Neural cell (in vitro differentiated cells): ENCODE results near the gene CALR.

Experiments
- CTCF ChIP-seq: fragments of 450-650 bp; IDR thresholded peaks from 2 replicates; pipeline ENCODE4 v1.5.1; 2014; ENCODE audit warnings: antibody characterized with exemption, mild to moderate bottlenecking, moderate library complexity; ENCODE audit not compliant: poor library complexity, severe bottlenecking
- EP300 ChIP-seq: fragments of 450-650 bp; conservative IDR thresholded peaks from 2 replicates; pipeline ENCODE4 v1.6.1; 2014; ENCODE audit warnings: antibody characterized with exemption, mild to moderate bottlenecking, moderate library complexity; ENCODE audit not compliant: poor library complexity, severe bottlenecking
- EZH2 ChIP-seq: fragments of 200-600, 300-800 bp; shearing (Covaris generic), sonication (generic); IDR thresholded peaks from 2 replicates; pipeline ENCODE4 v1.6.1; 2014; ENCODE audit warnings: antibody characterized with exemption, low read length, borderline replicate concordance, mild to moderate bottlenecking; ENCODE audit not compliant: insufficient read depth, poor library complexity, severe bottlenecking
- MXI1 ChIP-seq: fragments of 450-650 bp; conservative IDR thresholded peaks from 2 replicates; pipeline ENCODE4 v1.6.1; 2014; ENCODE audit warnings: antibody characterized with exemption, mild to moderate bottlenecking; ENCODE audit not compliant: poor library complexity, severe bottlenecking
- POLR2AphosphoS5 ChIP-seq: IDR thresholded peaks from 2 replicates; pipeline ENCODE4 v1.6.1; 2012
- RAD21 ChIP-seq: fragments of 450-650 bp; conservative IDR thresholded peaks from 2 replicates; pipeline ENCODE4 v1.6.1; 2014; ENCODE audit warnings: antibody characterized with exemption, mild to moderate bottlenecking, moderate library complexity
- REST ChIP-seq: IDR thresholded peaks from 2 replicates; pipeline ENCODE4 v1.6.1; 2012; ENCODE audit warnings: borderline replicate concordance
- SMC3 ChIP-seq: fragments of 450-650 bp; conservative IDR thresholded peaks from 2 replicates; pipeline ENCODE4 v1.6.1; 2014; ENCODE audit warnings: antibody characterized with exemption, mild to moderate bottlenecking, moderate library complexity; ENCODE audit not compliant: poor library complexity
- TAF1 ChIP-seq: IDR thresholded peaks from 2 replicates; pipeline ENCODE4 v1.6.1; 2012; ENCODE audit warnings: low read depth

DNA sequence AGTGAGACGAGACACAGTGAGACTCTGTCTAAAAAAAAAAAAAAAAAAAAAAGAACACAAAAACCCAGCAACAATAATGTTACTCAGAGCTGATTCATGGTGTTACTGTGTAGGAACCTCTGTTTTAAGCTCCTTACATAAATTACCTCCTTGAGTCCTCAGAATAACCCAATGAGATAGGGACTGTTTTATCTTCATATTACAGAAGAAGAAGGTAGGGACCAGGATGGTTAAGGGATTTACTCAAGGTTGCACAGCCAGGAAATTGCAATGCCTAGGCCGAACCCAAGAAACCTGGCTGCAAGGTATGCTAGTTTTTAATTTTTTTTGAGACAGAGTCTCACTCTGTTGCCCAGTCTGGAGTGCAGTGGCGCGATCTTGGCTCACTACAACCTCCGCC is 29.5 kb downstream of the CALR start:
- TF ChIP-seq CTCF (no peak), MXI1 (no peak), REST (no peak), POLR2AphosphoS5 (no peak), EZH2 (no peak), RAD21 (no peak), SMC3 (no peak), EP300 (no peak), TAF1 (no peak)
